Activated naive CD4-positive, alpha-beta T cell treated with anti-CD3 and anti-CD28 coated beads, Interleukin-2, amount 50 U/mL, for 16 hours (primary cell): ENCODE measurements around the gene CSGALNACT2.

Experiments
- DNase-seq: peaks from one replicate; pipeline ENCODE4 v3.0.0-alpha.2; 2020

The CSGALNACT2 gene

GRCh38 chr10:43112608-43112961 is 25.7 kb upstream of the CSGALNACT2 start:
- DNase-seq: no peak

- DNase-seq: no peak
Measured at GRCh38 chr10:43113201-43114087, 24.8 kb upstream of the CSGALNACT2 start.

GRCh38 chr10:43114088-43114742 is 24.0 kb upstream of the CSGALNACT2 start:
- no peak for DNase-seq

- DNase-seq: no peak
Measured at GRCh38 chr10:43114743-43115611, 23.3 kb upstream of the CSGALNACT2 start.

GRCh38 chr10:43115881-43116595 is 22.2 kb upstream of the CSGALNACT2 start:
- DNase-seq: no peak

- DNase-seq: no peak
Measured at GRCh38 chr10:43116596-43116995, 21.6 kb upstream of the CSGALNACT2 start.

GRCh38 chr10:43117031-43117776 is 21.0 kb upstream of the CSGALNACT2 start:
- no peak for DNase-seq

- no peak for DNase-seq
Measured at GRCh38 chr10:43117777-43118583, 20.3 kb upstream of the CSGALNACT2 start.

GRCh38 chr10:43118631-43119415 is 19.4 kb upstream of the CSGALNACT2 start:
- DNase-seq: no peak

- DNase-seq: no peak
Measured at GRCh38 chr10:43119416-43120115, 18.7 kb upstream of the CSGALNACT2 start.

- DNase-seq: no peak
Measured at GRCh38 chr10:43120116-43120928, 17.9 kb upstream of the CSGALNACT2 start.

- DNase-seq: no peak
Measured at GRCh38 chr10:43120929-43121314, 17.3 kb upstream of the CSGALNACT2 start.

GRCh38 chr10:43121444-43121843 is 16.8 kb upstream of the CSGALNACT2 start:
- DNase-seq: no peak

GRCh38 chr10:43122096-43122495 is 16.1 kb upstream of the CSGALNACT2 start:
- no peak for DNase-seq

GRCh38 chr10:43122826-43123225 is 15.4 kb upstream of the CSGALNACT2 start:
- DNase-seq: no peak

GRCh38 chr10:43123361-43124093 is 14.7 kb upstream of the CSGALNACT2 start:
- DNase-seq: no peak

- no peak for DNase-seq
Measured at GRCh38 chr10:43124094-43124521, 14.1 kb upstream of the CSGALNACT2 start.
